ENCODE results near the gene USP36. TPM values are rescaled to one million over a fixed set of nuclear protein-coding genes. Genes with fewer than 3 reads are reported as not detected.
A peak's percentile ranks its signal among the peaks of the same experiment; 100 is the strongest.

The USP36 gene
- total RNA-seq, 1 donor, result 30.8 TPM

DNA sequence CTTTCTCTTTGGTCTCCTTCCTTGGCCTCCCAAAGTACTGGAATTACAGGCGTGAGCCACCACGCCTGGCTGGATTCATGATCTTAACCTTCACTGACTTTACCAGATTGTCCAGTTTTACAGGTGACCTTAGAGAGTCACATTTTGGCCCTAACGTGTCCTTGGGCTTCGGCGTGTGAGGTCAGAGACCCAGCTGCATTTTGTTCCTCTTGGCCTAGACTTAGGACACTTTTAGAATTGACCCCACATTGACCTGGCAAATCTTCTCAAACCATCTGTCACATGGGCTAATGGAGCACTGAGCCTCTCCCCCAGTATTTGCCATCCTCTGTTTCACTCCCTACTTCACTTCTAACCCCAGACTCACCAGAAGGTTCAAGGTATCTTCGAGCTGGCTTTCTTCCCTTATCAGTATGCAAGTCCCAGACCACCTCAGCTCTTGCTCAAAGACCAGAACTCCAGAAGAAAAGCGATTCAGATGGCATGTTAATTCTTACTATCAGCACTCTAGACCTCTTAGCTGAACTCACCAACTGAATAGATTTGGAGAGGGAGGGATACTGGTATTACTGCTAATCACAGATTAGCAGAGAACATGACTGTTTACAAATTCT, 56.8 kb downstream of the USP36 start:
- Histone ChIP-seq H3K4me1 (ENCODE audit: insufficient read depth, low read length) (peaks cover 3% of the 10 kb centered on the region), H3K27me3 (ENCODE audit: insufficient read depth, low read length) (no peaks in the 10 kb centered on the region), H3K36me3 (ENCODE audit: insufficient read depth, low read length) (no peaks in the 10 kb centered on the region), H3K27ac (ENCODE audit: low read depth, low read length) (no peak overlapping the region), H3K9me3 (ENCODE audit: low read depth, low read length) (no peaks in the 10 kb centered on the region), H3K4me3 (ENCODE audit: insufficient read depth, low read length) (no peak overlapping the region), H3K4me2 (ENCODE audit: insufficient read depth, low read length) (no peak overlapping the region), H2AFZ (ENCODE audit: low read length) (no peak overlapping the region), H4K20me1 (ENCODE audit: insufficient read depth, low read length) (no peaks in the 10 kb centered on the region), H3K79me2 (ENCODE audit: insufficient read depth, low read length) (peaks cover 25% of the 10 kb centered on the region)
- TF ChIP-seq, protein P1, sequence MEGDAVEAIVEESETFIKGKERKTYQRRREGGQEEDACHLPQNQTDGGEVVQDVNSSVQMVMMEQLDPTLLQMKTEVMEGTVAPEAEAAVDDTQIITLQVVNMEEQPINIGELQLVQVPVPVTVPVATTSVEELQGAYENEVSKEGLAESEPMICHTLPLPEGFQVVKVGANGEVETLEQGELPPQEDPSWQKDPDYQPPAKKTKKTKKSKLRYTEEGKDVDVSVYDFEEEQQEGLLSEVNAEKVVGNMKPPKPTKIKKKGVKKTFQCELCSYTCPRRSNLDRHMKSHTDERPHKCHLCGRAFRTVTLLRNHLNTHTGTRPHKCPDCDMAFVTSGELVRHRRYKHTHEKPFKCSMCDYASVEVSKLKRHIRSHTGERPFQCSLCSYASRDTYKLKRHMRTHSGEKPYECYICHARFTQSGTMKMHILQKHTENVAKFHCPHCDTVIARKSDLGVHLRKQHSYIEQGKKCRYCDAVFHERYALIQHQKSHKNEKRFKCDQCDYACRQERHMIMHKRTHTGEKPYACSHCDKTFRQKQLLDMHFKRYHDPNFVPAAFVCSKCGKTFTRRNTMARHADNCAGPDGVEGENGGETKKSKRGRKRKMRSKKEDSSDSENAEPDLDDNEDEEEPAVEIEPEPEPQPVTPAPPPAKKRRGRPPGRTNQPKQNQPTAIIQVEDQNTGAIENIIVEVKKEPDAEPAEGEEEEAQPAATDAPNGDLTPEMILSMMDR (IDR thresholded peaks at IDR 0.05; ENCODE audit: extremely low read depth, low read depth, low read length), result no peak
- no peak for DNase-seq (ENCODE audit: insufficient read length, low spot score, missing footprints)

- Histone ChIP-seq H3K4me3 (ENCODE audit: insufficient read depth, low read length) (peak within 1 kb of the TSS; percentile 100), H3K27me3 (ENCODE audit: insufficient read depth, low read length) (no peaks in the 10 kb centered on the region), H3K27ac (ENCODE audit: low read depth, low read length) (peak within 1 kb of the TSS; percentile 90), H3K4me2 (ENCODE audit: insufficient read depth, low read length) (peak within 1 kb of the TSS; percentile 95), H3K4me1 (ENCODE audit: insufficient read depth, low read length) (peaks cover 3% of the 10 kb centered on the region), H3K9me3 (ENCODE audit: low read depth, low read length) (no peaks in the 10 kb centered on the region), H3K79me2 (ENCODE audit: insufficient read depth, low read length) (peaks cover 31% of the 10 kb centered on the region), H3K36me3 (ENCODE audit: insufficient read depth, low read length) (no peaks in the 10 kb centered on the region), H4K20me1 (ENCODE audit: insufficient read depth, low read length) (no peaks in the 10 kb centered on the region), H2AFZ (ENCODE audit: low read length) (peak within 1 kb of the TSS; percentile 94)
- TF ChIP-seq, protein P1 (IDR thresholded peaks at IDR 0.05; ENCODE audit: extremely low read depth, low read depth, low read length), result no peak
- DNase-seq (ENCODE audit: insufficient read length, low spot score, missing footprints), result no peak
Observed at GRCh38 chr17:78781893-78782304, 58.7 kb downstream of the USP36 start, which contains the start of gene CYTH1. CYTH1 (minus strand) TSS chr17:78782273; CDS start chr17:78782223, 50 bp downstream.

DNA sequence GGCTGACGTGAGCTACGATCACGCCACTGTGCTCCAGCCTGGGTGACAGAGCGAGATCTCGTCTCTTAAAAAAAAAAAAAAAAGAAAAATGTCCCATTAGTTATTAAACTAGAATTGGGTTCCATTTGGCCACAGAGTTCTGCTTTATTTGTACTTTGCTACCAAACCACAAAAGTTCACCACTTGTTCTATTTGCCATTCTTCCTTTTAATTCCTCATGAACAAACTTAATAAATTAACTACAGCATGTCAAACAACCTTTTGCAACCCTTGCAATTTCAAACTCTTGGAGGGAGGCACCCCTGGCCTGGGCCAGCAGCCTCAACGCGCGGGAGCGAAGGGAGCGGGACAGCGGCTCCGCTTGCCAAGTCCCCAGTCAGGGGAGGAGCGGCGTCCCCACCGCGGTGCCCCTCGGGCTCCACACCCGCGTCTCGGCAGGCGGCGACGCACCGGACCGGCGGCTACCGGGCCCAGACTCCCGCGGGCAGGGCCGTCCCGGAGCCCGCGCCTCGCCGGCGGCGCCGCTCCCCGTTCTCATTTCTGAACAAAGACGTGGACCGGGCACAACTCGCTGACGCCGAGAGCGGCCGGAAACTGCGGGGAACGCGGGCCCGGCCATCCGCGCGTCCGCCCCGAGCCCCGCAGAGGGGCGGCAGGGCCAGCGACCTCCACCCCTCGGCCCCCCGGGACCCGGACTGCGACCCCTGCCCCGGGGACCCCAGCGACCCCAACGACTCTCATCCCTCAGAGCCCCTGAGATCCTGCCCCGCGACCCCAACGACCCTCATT, 59.3 kb downstream of the USP36 start:
- H3K4me2 ChIP-seq (ENCODE audit: insufficient read depth, low read length), result peak overlapping the region; percentile 90
- peak overlapping the region; percentile 17 for H3K27ac ChIP-seq (ENCODE audit: low read depth, low read length)
- peak overlapping the region; percentile 87 for H3K4me3 ChIP-seq (ENCODE audit: insufficient read depth, low read length)
- peaks cover 31% of the 10 kb centered on the region for H3K79me2 ChIP-seq (ENCODE audit: insufficient read depth, low read length)
- no peaks in the 10 kb centered on the region for H3K27me3 ChIP-seq (ENCODE audit: insufficient read depth, low read length)
- peaks cover 3% of the 10 kb centered on the region for H3K4me1 ChIP-seq (ENCODE audit: insufficient read depth, low read length)
- H3K9me3 ChIP-seq (ENCODE audit: low read depth, low read length), result no peaks in the 10 kb centered on the region
- H2AFZ ChIP-seq (ENCODE audit: low read length), result peak overlapping the region; percentile 39
- H4K20me1 ChIP-seq (ENCODE audit: insufficient read depth, low read length), result no peaks in the 10 kb centered on the region
- H3K36me3 ChIP-seq (ENCODE audit: insufficient read depth, low read length), result no peaks in the 10 kb centered on the region
- peak; percentile 87 for DNase-seq (ENCODE audit: insufficient read length, low spot score, missing footprints)
- TF ChIP-seq, protein P1 (IDR thresholded peaks at IDR 0.05; ENCODE audit: extremely low read depth, low read depth, low read length), result no peak

GRCh38 chr17:78780335-78780734, 60.3 kb downstream of the USP36 start:
- peaks cover 3% of the 10 kb centered on the region for H3K4me1 ChIP-seq (ENCODE audit: insufficient read depth, low read length)
- no peaks in the 10 kb centered on the region for H3K36me3 ChIP-seq (ENCODE audit: insufficient read depth, low read length)
- no peak overlapping the region for H3K27ac ChIP-seq (ENCODE audit: low read depth, low read length)
- peaks cover 34% of the 10 kb centered on the region for H3K79me2 ChIP-seq (ENCODE audit: insufficient read depth, low read length)
- H3K27me3 ChIP-seq (ENCODE audit: insufficient read depth, low read length), result no peaks in the 10 kb centered on the region
- H2AFZ ChIP-seq (ENCODE audit: low read length), result no peak overlapping the region
- no peaks in the 10 kb centered on the region for H3K9me3 ChIP-seq (ENCODE audit: low read depth, low read length)
- H3K4me3 ChIP-seq (ENCODE audit: insufficient read depth, low read length), result no peak overlapping the region
- DNase-seq (ENCODE audit: insufficient read length, low spot score, missing footprints), result no peak
- no peaks in the 10 kb centered on the region for H4K20me1 ChIP-seq (ENCODE audit: insufficient read depth, low read length)
- TF ChIP-seq, protein P1 (IDR thresholded peaks at IDR 0.05; ENCODE audit: extremely low read depth, low read depth, low read length), result no peak
- no peak overlapping the region for H3K4me2 ChIP-seq (ENCODE audit: insufficient read depth, low read length)
